NCI-H446 (cell line): ENCODE measurements around the gene SMYD3.
"Not testable (repeated sequence)": the region's sequence is repeated elsewhere in the genome, so short reads cannot be mapped to it uniquely, and the experiment has no call there.

Experiments used
- DNase-seq, 2 experiments: peaks; one replicate each; lab custom pipeline; 2025; lab: John Stamatoyannopoulos, UW

Gene SMYD3

DNA sequence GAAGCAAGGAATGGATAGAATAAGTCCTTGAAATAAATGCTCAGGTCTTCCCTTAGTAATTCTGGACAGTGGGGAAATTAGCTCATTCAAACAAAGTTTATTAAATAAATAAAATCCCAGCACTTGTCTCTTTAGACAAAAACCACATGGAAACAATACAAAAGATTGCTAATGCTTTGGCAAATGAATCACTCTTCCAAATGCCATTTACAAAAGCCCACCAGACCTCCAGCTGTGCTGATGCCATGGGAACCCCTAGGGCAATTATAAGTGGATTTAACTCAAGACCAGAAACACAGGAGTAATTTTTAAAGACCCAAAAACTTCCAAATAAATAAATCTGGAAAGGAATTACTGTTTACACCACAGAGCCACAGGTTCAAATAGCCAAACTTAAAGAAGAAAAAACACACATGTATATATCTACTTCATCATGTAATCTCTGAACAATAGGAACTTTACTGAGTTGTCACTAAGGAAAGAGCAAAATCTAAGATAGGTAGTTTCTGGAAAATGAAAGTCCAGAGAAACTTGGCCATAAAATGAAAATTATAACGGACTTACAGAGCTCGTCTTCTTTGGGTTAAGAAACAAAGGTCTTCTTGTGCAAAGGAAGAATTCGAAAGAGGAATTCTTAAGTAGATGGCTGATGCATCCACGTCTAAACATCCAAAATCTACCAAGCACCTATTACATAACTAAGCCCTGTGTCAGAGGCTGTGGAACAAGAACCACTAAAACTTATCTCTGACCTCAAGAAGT is 399.4 kb downstream of the SMYD3 start:
- no peak for DNase-seq

- DNase-seq: no peak
Observed at GRCh38 chr1:246106342-246106763, 400.7 kb downstream of the SMYD3 start.

DNA sequence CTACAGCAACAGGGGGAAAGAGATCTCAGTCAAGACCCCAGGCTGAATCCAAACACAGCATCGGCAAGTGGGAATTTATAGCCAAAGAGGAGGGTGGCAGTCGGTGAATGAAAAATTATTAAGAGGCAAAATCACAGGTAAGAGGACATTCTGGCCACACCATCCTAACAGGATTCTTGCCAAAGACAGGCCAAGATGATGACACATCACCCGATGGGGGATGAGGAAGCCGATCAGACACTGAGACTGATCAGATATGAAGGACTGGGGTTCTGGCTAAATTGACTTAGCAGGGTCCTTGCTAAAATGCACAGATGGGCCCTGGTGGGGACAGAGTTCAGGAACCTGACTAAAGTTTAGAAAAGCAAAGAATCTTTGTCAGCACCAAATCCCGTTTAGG is 402.2 kb downstream of the SMYD3 start:
- DNase-seq: no peak

DNA sequence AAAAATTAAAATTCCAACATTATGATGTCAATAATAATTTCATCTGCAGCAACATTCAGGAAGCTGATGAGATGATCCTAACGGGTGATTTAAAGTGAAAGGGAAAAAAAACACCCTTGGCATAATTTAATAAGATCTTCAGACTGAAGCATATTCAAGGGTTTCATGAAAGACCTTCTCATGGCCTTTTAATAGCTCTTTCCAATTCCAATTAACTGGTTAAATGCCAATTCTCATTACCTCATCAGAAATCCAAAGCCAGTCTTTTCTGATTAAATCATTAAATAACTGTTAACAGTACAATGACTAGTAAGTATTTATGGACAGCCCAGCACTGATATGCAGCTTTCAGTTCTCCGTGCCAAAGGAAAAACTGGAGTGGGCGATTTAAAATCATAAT is 407.5 kb downstream of the SMYD3 start:
- DNase-seq: no peak

DNA sequence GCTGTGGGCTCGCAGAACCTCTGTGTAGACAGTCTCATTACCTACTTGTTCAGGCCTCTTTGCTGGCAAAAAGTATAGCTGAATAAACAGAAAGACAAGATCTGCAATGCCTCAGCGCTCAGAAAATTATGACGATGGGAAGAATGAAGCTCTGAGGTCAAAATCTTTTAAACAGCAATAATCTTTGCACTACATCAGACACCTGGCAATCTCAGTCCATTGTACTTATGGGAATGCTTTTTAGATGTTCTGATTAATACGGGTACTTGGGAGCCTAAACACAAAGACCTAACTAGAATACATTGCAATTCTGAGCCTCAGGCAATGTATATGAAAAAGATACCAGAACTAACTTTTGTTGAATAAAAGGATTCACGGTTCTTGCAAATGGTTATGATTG is 410.7 kb downstream of the SMYD3 start:
- DNase-seq: no peak

GRCh38 chr1:246095443-246095842 is 411.6 kb downstream of the SMYD3 start:
- DNase-seq: no peak

DNA sequence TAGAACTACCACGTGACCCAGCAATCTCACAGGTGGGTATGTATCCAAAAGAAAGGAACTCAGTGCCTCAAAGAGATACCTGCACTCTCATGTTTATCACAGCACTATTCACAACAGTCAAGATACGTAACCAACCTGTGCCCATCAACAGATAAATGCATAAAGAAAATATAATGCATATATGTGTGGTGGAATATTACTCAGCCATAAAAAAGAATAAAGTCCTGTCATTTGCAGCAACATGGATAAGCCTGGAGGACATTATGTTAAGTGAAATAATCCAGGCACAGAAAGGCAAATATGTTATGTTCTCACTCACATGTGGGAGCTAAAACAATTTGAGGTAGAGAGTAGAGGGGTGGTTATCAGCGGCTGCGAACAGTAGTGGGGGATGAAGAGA is 413.8 kb downstream of the SMYD3 start:
- DNase-seq: no peak

DNA sequence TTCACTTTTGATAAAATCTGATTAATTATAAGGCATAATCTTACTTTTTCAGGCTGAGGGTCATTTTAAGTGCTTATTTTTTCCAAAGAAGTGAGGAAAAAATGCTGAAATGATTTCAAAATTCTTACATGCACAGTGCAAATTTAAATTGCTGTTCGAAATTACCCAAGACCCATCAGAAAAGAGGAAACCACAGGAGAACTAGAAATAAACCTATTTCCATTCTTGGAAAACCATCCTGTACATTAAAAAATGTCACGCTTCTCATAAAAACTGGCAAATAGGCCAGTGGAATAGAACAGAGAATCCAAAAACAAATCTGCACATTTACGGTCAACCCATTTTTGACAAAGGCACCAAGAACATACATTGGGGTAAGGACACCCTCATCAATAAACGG is 414.9 kb downstream of the SMYD3 start:
- no peak for DNase-seq

- no peak for DNase-seq
Observed at GRCh38 chr1:246091477-246091876, 415.6 kb downstream of the SMYD3 start.

- DNase-seq: no peak
Observed at GRCh38 chr1:246086191-246086590, 420.9 kb downstream of the SMYD3 start.

GRCh38 chr1:246083416-246083815 is 423.7 kb downstream of the SMYD3 start:
- no peak for DNase-seq

GRCh38 chr1:246081856-246082668 is 425.0 kb downstream of the SMYD3 start:
- DNase-seq: no peak

GRCh38 chr1:246081138-246081702 is 425.9 kb downstream of the SMYD3 start:
- DNase-seq: no peak

GRCh38 chr1:246080031-246080430 is 427.0 kb downstream of the SMYD3 start:
- DNase-seq: no peak

DNA sequence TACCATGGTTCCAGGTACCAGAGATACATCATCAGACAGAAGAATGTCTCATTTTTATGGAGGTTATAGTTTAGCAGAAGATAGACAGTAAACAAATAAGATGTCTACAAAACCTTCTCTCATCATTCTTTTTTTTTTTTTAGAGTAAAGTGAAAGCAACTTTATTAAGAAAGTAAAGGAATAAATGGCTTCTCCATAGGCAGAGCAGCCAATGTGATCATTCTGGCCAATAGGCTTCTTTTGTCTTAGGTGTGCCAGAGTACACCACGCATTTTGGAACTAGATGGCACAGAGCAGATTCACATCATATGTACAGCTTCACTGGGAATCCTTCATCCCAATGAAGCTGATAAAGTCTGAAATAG is 428.2 kb downstream of the SMYD3 start:
- DNase-seq: no peak

DNA sequence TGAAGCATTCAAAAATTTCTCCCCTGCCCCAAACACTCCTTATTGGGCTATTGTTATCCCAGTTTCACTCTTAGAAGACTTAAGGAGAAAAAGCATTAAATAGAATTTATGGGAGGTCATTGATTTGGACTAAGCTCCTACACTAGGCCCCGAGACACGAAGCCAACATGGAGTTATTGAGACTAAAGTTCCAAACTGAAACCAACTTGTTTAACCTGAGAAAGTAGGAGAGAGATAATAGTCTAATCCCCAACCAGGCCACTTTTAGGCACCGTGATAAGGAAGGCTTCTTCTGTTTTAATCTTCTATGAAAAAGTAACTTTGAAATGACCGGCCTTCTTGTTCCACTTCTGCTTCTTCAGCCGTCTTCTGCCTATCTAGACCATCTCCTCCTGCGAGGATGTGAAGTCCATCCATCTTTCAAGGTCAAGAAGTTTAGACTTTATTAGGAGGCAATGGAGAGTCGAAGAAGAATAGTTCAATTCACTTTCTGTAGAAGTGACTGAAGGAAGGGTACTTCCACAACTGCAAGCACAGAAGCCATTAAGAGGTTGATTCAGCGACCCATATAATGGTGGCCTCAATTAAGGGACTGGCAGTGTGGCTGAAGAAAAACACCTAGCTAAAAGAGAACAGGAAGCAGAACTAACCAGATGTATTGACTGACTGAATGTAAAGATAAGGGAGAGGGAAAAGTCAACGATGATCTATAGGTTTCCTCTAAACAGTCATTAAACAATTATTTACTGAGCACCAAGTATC is 428.8 kb downstream of the SMYD3 start:
- no peak for DNase-seq

- no peak for DNase-seq
Observed at GRCh38 chr1:246077476-246077875, 429.6 kb downstream of the SMYD3 start.

DNA sequence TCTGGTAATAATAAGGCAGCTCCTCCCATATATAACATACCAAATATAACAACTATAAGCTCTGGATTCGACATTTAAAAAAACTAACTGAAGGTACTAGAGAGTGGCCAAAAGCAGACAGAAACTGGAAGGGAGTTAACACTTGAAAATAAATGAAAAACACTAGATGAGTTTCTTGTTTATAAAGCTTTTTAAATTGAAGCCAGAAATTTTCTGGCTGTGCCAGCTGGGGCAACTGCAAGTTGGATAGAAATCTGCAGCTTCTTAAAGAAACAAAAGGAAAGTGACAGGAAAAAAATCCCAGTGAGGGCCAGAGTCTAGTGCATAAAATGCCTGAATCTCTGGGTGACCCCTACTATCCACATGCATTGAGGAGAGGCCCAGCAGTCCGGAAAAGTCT is 432.7 kb downstream of the SMYD3 start:
- no peak for DNase-seq

DNA sequence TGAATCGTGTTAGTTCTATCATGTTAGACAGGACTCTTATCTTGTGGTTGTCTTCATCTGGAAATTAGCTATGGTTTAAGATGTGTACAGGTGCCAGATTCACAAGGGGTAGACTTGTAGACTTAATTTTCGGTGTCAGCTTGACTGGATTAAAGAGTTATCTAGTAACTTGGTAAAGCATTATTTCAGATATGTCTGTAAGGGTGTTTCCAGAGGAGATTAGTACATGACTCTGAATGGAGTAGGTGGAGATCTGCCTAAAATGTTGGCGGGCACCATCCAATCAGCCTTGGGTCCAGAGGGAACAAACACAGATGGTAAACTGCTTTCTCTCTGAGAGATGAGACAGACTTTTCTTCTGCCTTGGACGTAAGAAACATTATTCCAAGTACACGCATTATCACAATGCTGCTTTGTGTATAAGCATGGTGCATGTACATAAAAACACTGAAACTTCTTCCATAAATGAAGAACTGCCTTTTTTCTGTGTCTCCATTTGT is 434.6 kb downstream of the SMYD3 start:
- DNase-seq: no peak

DNA sequence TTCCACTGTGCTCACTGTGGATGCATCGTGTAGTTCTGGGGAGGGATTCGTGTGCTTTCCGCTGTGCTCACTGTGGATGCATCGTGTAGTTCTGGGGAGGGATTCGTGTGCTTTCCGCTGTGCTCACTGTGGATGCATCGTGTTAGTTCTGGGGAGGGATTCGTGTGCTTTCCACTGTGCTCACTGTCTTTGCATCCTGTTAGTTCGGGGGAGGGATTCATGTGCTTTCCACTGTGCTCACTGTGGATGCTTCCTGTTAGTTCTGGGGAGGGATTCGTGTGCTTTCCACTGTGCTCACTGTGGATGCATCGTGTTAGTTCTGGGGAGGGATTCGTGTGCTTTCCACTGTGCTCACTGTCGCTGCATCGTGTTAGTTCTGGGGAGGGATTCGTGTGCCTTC is 435.1 kb downstream of the SMYD3 start:
- not testable (repeated sequence) for DNase-seq

- DNase-seq: not testable (repeated sequence)
Observed at GRCh38 chr1:246071561-246071960, 435.5 kb downstream of the SMYD3 start.

DNA sequence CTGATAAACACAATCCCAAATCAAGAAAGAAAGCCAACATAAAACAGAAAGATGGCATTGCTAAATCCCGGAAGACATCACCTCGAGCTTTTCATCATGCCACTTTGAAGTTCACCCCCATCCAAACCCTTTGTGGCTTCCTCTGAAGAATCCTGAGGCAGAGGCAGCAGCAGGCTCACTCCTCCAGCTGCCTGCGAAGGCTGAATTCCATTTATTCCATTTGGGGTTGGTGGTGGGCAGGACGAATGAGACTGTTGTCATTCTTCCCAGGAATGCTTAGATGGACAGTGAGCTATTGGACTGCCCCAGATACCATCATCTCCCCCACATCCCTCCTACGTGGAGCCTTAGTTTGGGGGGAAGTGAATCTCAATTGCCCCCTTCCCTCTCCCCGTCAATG is 437.5 kb downstream of the SMYD3 start:
- DNase-seq: no peak
